Gastrocnemius medialis (tissue), 4 donors: ENCODE data around the gene PDE4B. TPM values are rescaled to one million over a fixed set of nuclear protein-coding genes. Genes with fewer than 3 reads are reported as not detected.

ENCODE experiments used
- ATAC-seq, 2 donors: fragments of 150-250 bp; one replicate each; pipeline ENCODE4 v1.9.1; 2016
- DNase-seq, 2 donors: peaks; one replicate each; pipeline ENCODE4 v3.0.0-alpha.2; 2019
- H3K27ac ChIP-seq, 4 donors: fragments of 200-600 bp; sonication (generic); 1 replicate in 1 of 4; 2 replicates in 3 of 4; pipeline ENCODE4 v1.5.1; 2016 to 2018; ENCODE audit warnings: mild to moderate bottlenecking in 2 of 4, moderate library complexity in 1 of 4
- H3K27me3 ChIP-seq, 3 donors: fragments of 200-600 bp; sonication (generic) in 2 of 3; 1 replicate in 1 of 3; 2 replicates in 2 of 3; pipeline versions ENCODE4 v1.5.1 to v1.6.0; 2016 to 2019; ENCODE audit warnings: mild to moderate bottlenecking in 1 of 3, moderate library complexity in 1 of 3
- H3K36me3 ChIP-seq, 2 donors: fragments of 200-600 bp; sonication (generic) in 1 of 2; one replicate each; pipeline ENCODE4 v1.5.1; 2017 to 2018
- H3K4me1 ChIP-seq, 2 donors: fragments of 200-600 bp; sonication (generic) in 1 of 2; one replicate each; pipeline ENCODE4 v1.5.1; 2016 to 2017; ENCODE audit warnings: mild to moderate bottlenecking in 2 of 2
- H3K4me3 ChIP-seq, 4 donors: fragments of 200-600 bp; sonication (generic) in 3 of 4; 1 replicate in 1 of 4; 2 replicates in 3 of 4; pipeline ENCODE4 v1.5.1; 2016 to 2019; ENCODE audit warnings: mild to moderate bottlenecking in 2 of 4
- H3K9me3 ChIP-seq, 3 donors: fragments of 200-600 bp; sonication (generic) in 2 of 3; 1 replicate in 1 of 3; 2 replicates in 2 of 3; pipeline ENCODE4 v1.5.1; 2016 to 2019
- CTCF ChIP-seq, 5 experiments: fragments of 450-650 bp in 3 of 5; fragments of 200-600 bp in 2 of 5; sonication (generic) in 2 of 5; IDR thresholded peaks in 4 of 5; conservative IDR thresholded peaks in 1 of 5; 1 replicate in 4 of 5; 2 replicates in 1 of 5; pipeline ENCODE4 v1.5.1; 2016 to 2019; ENCODE audit warnings: antibody characterized with exemption in 5 of 5, mild to moderate bottlenecking in 3 of 5, moderate library complexity in 3 of 5
- POLR2A ChIP-seq, 2 donors: fragments of 450-650 bp; IDR thresholded peaks; one replicate each; pipeline ENCODE4 v1.6.1; 2017; ENCODE audit warnings: antibody characterized with exemption in 2 of 2, mild to moderate bottlenecking in 2 of 2, moderate library complexity in 2 of 2
- in situ Hi-C, 4 donors: fragments of 200-750 bp; cut with MboI; loops; one replicate each; pipeline versions ENCODE4 v1.15.0 to v1.8.0; 2017; ENCODE audit warnings: low sequenced_read_pairs in 4 of 4
- intact Hi-C: fragments of 100-400 bp; cut with DNase I; formaldehyde crosslinking; loops from one replicate; pipeline ENCODE4 v1.15.1; 2023; ENCODE audit warnings: low total_unique reads
- total RNA-seq, 4 donors: library from RNA; depleted of rRNA; stranded (reverse); fragments of >200 nt; gene quantifications; one replicate each; pipeline versions ENCODE4 v1.1.0 to v1.2.3, GENCODE V29; 2016

The PDE4B gene
- total RNA-seq, 4 donors from 2014 or later: 4.5 to 8.5 (median 7.9) TPM

- H3K9me3 ChIP-seq: no peaks in the 10 kb centered on the region
- in situ Hi-C loops (no loop called here), intact Hi-C loops (no loop called here)
- H3K27me3 ChIP-seq: no peaks in the 10 kb centered on the region
- H3K4me3 ChIP-seq: no peak overlapping the region
- ATAC-seq: no peak
- no peaks in the 10 kb centered on the region for H3K4me1 ChIP-seq
- TF ChIP-seq POLR2A (IDR thresholded peaks at IDR 0.05) (no peak), CTCF (IDR thresholded peaks at IDR 0.05 in 4 of 5, conservative IDR thresholded peaks at IDR 0.05 in 1 of 5) (no peak)
- no peak overlapping the region for H3K27ac ChIP-seq
- no peak for DNase-seq
- no peaks in the 10 kb centered on the region for H3K36me3 ChIP-seq
Observed at GRCh38 chr1:65983500-65983899, 190.8 kb downstream of the PDE4B start.

DNA sequence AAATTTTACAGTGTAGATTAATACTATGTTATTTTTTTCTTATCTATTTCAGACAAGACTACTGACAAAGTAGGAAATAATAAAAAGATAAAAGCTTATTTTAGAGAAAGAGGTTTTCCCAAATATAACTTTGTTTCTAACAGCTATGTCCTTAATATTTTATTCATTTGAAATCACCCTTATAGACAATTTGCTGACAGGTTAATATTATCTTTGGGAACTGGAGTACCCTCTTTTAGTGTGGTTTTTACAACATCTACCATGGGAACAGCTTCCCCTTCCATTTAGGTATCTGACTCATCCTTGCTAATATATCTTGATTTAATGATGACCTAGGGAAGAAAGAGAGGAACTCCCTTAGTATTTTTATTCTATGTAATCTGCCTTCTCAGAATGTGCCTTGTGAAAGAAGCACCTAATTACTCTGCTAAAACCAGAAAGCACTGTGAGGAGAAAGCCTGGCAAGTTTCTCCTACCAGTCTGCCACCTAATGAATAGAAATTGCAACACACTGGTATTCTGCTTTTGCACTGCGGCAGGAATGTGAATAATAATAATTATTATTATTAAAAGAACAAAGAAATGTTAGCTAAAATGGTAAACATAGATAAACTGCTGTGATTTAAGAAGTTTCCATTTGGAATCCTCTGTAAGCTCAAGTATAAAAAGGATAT lies 192.8 kb downstream of the PDE4B start:
- Histone ChIP-seq H3K27ac (no peak overlapping the region), H3K4me3 (no peak overlapping the region), H3K9me3 (no peaks in the 10 kb centered on the region), H3K4me1 (no peaks in the 10 kb centered on the region), H3K27me3 (no peaks in the 10 kb centered on the region), H3K36me3 (no peaks in the 10 kb centered on the region)
- intact Hi-C loops (no loop called here), in situ Hi-C loops (no loop called here)
- DNase-seq (no peak), ATAC-seq (no peak)
- TF ChIP-seq POLR2A (IDR thresholded peaks at IDR 0.05) (no peak), CTCF (IDR thresholded peaks at IDR 0.05 in 4 of 5, conservative IDR thresholded peaks at IDR 0.05 in 1 of 5) (no peak)

DNA sequence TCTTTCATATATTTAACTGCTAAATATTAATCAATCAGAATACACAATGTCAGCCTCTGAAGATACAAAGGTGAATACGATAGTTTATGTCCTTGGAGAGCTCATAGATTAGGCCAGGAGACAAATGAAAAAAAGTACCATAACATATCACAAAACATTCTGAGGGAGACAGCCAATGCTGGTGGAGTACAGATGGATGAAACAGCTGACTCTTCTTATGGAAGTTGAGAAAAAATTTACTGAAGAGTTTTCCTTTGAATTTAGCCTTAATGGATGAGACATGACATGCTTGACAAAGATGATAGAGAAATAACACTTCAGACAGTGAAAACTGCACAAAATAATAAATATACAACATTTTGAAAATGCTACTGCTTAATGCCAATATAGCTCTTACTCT lies 193.5 kb downstream of the PDE4B start:
- H3K27ac ChIP-seq: no peak overlapping the region
- no peaks in the 10 kb centered on the region for H3K27me3 ChIP-seq
- no peaks in the 10 kb centered on the region for H3K4me1 ChIP-seq
- no peaks in the 10 kb centered on the region for H3K36me3 ChIP-seq
- H3K4me3 ChIP-seq: no peak overlapping the region
- ATAC-seq (no peak), DNase-seq (no peak)
- H3K9me3 ChIP-seq: no peaks in the 10 kb centered on the region
- in situ Hi-C loops: no loop called here
- TF ChIP-seq POLR2A (IDR thresholded peaks at IDR 0.05): no peak
- TF ChIP-seq CTCF (IDR thresholded peaks at IDR 0.05 in 4 of 5, conservative IDR thresholded peaks at IDR 0.05 in 1 of 5): no peak
- intact Hi-C loops: no loop called here

- DNase-seq (no peak), ATAC-seq (no peak)
- Histone ChIP-seq H3K4me3 (no peak overlapping the region), H3K27ac (no peak overlapping the region), H3K4me1 (no peaks in the 10 kb centered on the region), H3K27me3 (no peaks in the 10 kb centered on the region), H3K9me3 (no peaks in the 10 kb centered on the region), H3K36me3 (no peaks in the 10 kb centered on the region)
- in situ Hi-C loops: no loop called here
- intact Hi-C loops: no loop called here
- TF ChIP-seq POLR2A (IDR thresholded peaks at IDR 0.05) (no peak), CTCF (IDR thresholded peaks at IDR 0.05 in 4 of 5, conservative IDR thresholded peaks at IDR 0.05 in 1 of 5) (no peak)
Observed at GRCh38 chr1:65990161-65990560, 197.5 kb downstream of the PDE4B start.

DNA sequence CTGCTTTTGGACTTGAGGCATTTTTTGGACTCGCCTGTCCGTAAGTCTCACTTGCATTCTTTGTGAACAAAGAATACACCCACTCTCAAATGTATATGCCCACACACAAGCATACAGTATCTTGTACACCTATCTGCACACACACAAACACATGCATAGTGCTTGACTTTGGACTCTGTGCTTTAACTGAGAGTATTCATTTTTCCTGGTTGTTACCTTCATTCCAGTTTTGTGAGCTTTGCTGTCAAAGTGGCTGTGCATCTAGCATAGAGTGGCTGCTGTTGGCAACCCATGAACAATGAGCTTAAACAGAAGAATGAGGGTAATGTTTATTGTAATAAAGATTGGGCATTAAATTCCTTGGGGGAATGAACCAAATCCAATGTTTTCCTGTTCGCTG lies 199.0 kb downstream of the PDE4B start:
- no peaks in the 10 kb centered on the region for H3K4me1 ChIP-seq
- no peak overlapping the region for H3K27ac ChIP-seq
- ATAC-seq (no peak), DNase-seq (no peak)
- in situ Hi-C loops: no loop called here
- TF ChIP-seq POLR2A (IDR thresholded peaks at IDR 0.05) (no peak), CTCF (IDR thresholded peaks at IDR 0.05 in 4 of 5, conservative IDR thresholded peaks at IDR 0.05 in 1 of 5) (no peak)
- no peaks in the 10 kb centered on the region for H3K9me3 ChIP-seq
- no peaks in the 10 kb centered on the region for H3K27me3 ChIP-seq
- no peak overlapping the region for H3K4me3 ChIP-seq
- H3K36me3 ChIP-seq: no peaks in the 10 kb centered on the region
- intact Hi-C loops: no loop called here
